Prostate gland (tissue), 2 donors: ENCODE data around the gene SRGAP3.

Experiments
- POLR2A ChIP-seq: fragments of 450-650 bp; IDR thresholded peaks from one replicate; pipeline ENCODE4 v1.6.1; 2016; ENCODE audit warnings: antibody characterized with exemption, mild to moderate bottlenecking
- POLR2AphosphoS5 ChIP-seq: sonication (generic); formaldehyde crosslinking; IDR thresholded peaks from one replicate; pipeline ENCODE4 v1.6.1; 2017; ENCODE audit warnings: antibody characterized with exemption
- TF ChIP-seq, protein P1 (sequence below), 4 experiments: fragments of 200-600 bp in 2 of 4; fragments of 450-650 bp in 2 of 4; sonication (generic) in 2 of 4; IDR thresholded peaks; 1 replicate in 3 of 4; 2 replicates in 1 of 4; pipeline ENCODE4 v1.5.1; 2016 to 2019; ENCODE audit warnings: antibody characterized with exemption in 4 of 4, mild to moderate bottlenecking in 2 of 4, moderate library complexity in 2 of 4

GRCh38 chr3:9196020-9196419 lies 53.4 kb downstream of the SRGAP3 start:
- TF ChIP-seq, protein P1, sequence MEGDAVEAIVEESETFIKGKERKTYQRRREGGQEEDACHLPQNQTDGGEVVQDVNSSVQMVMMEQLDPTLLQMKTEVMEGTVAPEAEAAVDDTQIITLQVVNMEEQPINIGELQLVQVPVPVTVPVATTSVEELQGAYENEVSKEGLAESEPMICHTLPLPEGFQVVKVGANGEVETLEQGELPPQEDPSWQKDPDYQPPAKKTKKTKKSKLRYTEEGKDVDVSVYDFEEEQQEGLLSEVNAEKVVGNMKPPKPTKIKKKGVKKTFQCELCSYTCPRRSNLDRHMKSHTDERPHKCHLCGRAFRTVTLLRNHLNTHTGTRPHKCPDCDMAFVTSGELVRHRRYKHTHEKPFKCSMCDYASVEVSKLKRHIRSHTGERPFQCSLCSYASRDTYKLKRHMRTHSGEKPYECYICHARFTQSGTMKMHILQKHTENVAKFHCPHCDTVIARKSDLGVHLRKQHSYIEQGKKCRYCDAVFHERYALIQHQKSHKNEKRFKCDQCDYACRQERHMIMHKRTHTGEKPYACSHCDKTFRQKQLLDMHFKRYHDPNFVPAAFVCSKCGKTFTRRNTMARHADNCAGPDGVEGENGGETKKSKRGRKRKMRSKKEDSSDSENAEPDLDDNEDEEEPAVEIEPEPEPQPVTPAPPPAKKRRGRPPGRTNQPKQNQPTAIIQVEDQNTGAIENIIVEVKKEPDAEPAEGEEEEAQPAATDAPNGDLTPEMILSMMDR (IDR thresholded peaks at IDR 0.05): no peak
- TF ChIP-seq POLR2A (no peak), POLR2AphosphoS5 (no peak)
